Prostate gland (tissue), 2 donors: ENCODE data around the gene MLF1. TPM values are rescaled to one million over a fixed set of nuclear protein-coding genes. Genes with fewer than 3 reads are reported as not detected.
"Not testable (repeated sequence)": the region's sequence is repeated elsewhere in the genome, so short reads cannot be mapped to it uniquely, and the experiment has no call there.

Source experiments
- DNase-seq: peaks from one replicate; pipeline ENCODE4 v3.0.0-alpha.2; 2019; ENCODE audit warnings: low spot score
- H3K27ac ChIP-seq, 2 donors: fragments of 200-600 bp; sonication (generic); 2 replicates each; pipeline ENCODE4 v1.5.1; 2017 to 2019
- H3K27me3 ChIP-seq: fragments of 200-600 bp; sonication (generic); replicated peaks from 2 replicates; pipeline ENCODE4 v1.5.1; 2019; ENCODE audit not compliant: insufficient read depth
- H3K36me3 ChIP-seq, 2 donors: fragments of 200-600 bp; sonication (generic); 1 replicate in 1 of 2; 2 replicates in 1 of 2; pipeline versions ENCODE4 v1.5.1 to v1.8.1; 2017 to 2019
- H3K4me1 ChIP-seq: fragments of 200-600 bp; sonication (generic); replicated peaks from 2 replicates; pipeline ENCODE4 v1.5.1; 2019
- H3K4me3 ChIP-seq, 2 donors: fragments of 200-600 bp; sonication (generic); 2 replicates each; pipeline ENCODE4 v1.5.1; 2017 to 2019
- H3K9me3 ChIP-seq: fragments of 200-600 bp; sonication (generic); 2 replicates; pipeline ENCODE4 v1.5.1; 2017
- POLR2A ChIP-seq: fragments of 450-650 bp; IDR thresholded peaks from one replicate; pipeline ENCODE4 v1.6.1; 2016; ENCODE audit warnings: antibody characterized with exemption, mild to moderate bottlenecking
- POLR2AphosphoS5 ChIP-seq: sonication (generic); formaldehyde crosslinking; IDR thresholded peaks from one replicate; pipeline ENCODE4 v1.6.1; 2017; ENCODE audit warnings: antibody characterized with exemption
- WGBS: methylation state at CpG from one replicate; pipeline ENCODE4 v1.1.5; 2018; 5-methylcytosine and 5-hydroxymethylcytosine counted together
- intact Hi-C: fragments of 100-400 bp; cut with DNase I; formaldehyde crosslinking; loops from one replicate; pipeline ENCODE4 v1.14.2; 2022
- total RNA-seq, 2 donors: library from RNA; depleted of rRNA; stranded (reverse); fragments of >200 nt; gene quantifications; one replicate each; pipeline ENCODE4 v1.1.0, GENCODE V29; 2016
- TF ChIP-seq, protein P1 (sequence below), 4 experiments: fragments of 200-600 bp in 2 of 4; fragments of 450-650 bp in 2 of 4; sonication (generic) in 2 of 4; IDR thresholded peaks; 1 replicate in 3 of 4; 2 replicates in 1 of 4; pipeline ENCODE4 v1.5.1; 2016 to 2019; ENCODE audit warnings: antibody characterized with exemption in 4 of 4, mild to moderate bottlenecking in 2 of 4, moderate library complexity in 2 of 4

The MLF1 gene
- total RNA-seq, 2 donors from 2014 or later, result 7.1 to 65.0 TPM

- H3K27me3 ChIP-seq, result no peaks in the 10 kb centered on the region
- H3K4me3 ChIP-seq, result no peak overlapping the region
- DNase-seq, result no peak
- no peak overlapping the region for H3K27ac ChIP-seq
- intact Hi-C loops, result no loop called here
- no peaks in the 10 kb centered on the region for H3K4me1 ChIP-seq
- no peak for TF ChIP-seq POLR2A
- TF ChIP-seq, protein P1, sequence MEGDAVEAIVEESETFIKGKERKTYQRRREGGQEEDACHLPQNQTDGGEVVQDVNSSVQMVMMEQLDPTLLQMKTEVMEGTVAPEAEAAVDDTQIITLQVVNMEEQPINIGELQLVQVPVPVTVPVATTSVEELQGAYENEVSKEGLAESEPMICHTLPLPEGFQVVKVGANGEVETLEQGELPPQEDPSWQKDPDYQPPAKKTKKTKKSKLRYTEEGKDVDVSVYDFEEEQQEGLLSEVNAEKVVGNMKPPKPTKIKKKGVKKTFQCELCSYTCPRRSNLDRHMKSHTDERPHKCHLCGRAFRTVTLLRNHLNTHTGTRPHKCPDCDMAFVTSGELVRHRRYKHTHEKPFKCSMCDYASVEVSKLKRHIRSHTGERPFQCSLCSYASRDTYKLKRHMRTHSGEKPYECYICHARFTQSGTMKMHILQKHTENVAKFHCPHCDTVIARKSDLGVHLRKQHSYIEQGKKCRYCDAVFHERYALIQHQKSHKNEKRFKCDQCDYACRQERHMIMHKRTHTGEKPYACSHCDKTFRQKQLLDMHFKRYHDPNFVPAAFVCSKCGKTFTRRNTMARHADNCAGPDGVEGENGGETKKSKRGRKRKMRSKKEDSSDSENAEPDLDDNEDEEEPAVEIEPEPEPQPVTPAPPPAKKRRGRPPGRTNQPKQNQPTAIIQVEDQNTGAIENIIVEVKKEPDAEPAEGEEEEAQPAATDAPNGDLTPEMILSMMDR (IDR thresholded peaks at IDR 0.05), result peak in 2 of 4 experiments; percentile 26 to 33
- H3K36me3 ChIP-seq, result no peaks in the 10 kb centered on the region
- H3K9me3 ChIP-seq, result no peaks in the 10 kb centered on the region
These were observed 38.8 kb upstream of the MLF1 start for GRCh38 chr3:158532099-158532734.

DNA sequence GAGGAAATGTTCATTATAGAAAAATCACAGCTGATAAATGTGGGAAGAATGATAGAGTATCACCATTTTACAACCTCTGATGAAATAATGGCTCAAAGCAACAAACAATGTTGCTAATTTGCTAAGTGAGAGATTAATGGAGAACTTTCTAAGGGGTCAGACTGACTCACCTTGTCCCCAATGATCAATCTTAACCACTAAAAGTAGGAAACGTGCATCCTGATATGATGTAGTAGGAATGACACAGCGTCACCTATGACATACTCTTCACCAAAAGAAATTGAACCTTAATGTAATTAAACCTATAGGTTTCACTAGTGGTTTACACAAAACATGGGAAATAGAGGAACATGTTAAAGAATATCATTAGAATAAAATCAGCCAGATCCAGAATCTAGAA is 35.1 kb upstream of the MLF1 start:
- H3K27me3 ChIP-seq, result no peaks in the 10 kb centered on the region
- no peaks in the 10 kb centered on the region for H3K4me1 ChIP-seq
- intact Hi-C loops, result no loop called here
- DNase-seq, result no peak
- H3K36me3 ChIP-seq, result no peaks in the 10 kb centered on the region
- WGBS, result 83% methylated on average over 2 of the region's 2 CpGs
- H3K27ac ChIP-seq, result no peak overlapping the region
- no peaks in the 10 kb centered on the region for H3K9me3 ChIP-seq
- no peak overlapping the region for H3K4me3 ChIP-seq
- TF ChIP-seq POLR2A (no peak), POLR2AphosphoS5 (no peak)
- TF ChIP-seq, protein P1 (IDR thresholded peaks at IDR 0.05), result no peak

DNA sequence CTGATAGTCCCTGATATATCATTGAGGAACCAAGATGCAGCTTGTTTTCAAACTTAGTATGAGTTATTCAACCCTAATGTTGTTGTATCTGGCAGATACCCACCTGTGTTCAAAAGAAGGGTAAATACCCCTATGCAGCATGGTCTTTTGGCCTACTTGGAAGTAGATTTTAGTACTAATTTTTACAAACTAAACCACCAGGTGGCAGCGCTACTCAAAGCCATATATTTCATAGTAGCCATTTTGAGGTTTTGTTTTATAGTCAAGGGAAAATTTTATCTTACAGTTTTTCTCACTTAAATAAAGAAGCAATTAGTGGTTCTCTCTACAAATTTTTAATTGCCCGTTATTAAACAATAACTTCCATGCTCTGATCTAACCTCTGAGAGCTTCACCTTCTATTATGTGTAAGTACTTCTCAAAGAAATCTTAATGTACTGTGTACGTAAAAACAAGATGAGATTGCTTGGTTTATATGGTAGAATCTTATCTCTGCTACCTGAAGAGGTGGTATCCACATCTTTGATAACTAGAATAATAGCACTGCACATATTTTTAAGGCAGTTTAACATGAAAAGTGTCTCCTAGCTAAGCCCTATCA is 31.5 kb upstream of the MLF1 start:
- intact Hi-C loops, result no loop called here
- no peaks in the 10 kb centered on the region for H3K36me3 ChIP-seq
- WGBS, result 75% methylated on average over 3 of the region's 3 CpGs
- H3K27me3 ChIP-seq, result no peaks in the 10 kb centered on the region
- peak; percentile 5 for DNase-seq
- no peaks in the 10 kb centered on the region for H3K4me1 ChIP-seq
- TF ChIP-seq, protein P1 (IDR thresholded peaks at IDR 0.05), result peak in 3 of 4 experiments; percentile 10 to 55 (median 28)
- TF ChIP-seq POLR2AphosphoS5, result no peak
- no peak overlapping the region for H3K27ac ChIP-seq
- no peaks in the 10 kb centered on the region for H3K9me3 ChIP-seq
- no peak overlapping the region for H3K4me3 ChIP-seq

DNA sequence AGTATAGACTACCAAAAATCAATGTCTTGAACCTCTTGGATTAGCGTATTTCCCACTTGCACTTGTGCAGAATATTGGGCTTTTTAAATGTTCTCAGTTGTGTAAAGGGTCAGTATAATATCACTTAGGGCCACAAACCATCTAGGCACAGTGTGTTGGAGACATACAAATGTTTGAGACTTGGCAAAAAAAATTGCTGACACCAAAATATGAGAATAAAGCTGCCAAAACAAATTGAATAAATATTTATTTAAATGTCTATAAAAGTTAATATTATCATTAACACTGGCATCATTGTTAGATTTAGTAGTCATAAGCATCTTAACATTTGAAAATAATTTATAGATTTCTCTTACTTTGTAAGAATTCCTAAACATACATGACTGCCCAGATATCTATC is 30.9 kb upstream of the MLF1 start:
- no peak overlapping the region for H3K4me3 ChIP-seq
- TF ChIP-seq, protein P1 (IDR thresholded peaks at IDR 0.05), result no peak
- TF ChIP-seq POLR2A (no peak), POLR2AphosphoS5 (no peak)
- no peak for DNase-seq
- WGBS, result 97% methylated on average over 1 of the region's 1 CpG
- no peaks in the 10 kb centered on the region for H3K36me3 ChIP-seq
- H3K9me3 ChIP-seq, result no peaks in the 10 kb centered on the region
- H3K27ac ChIP-seq, result no peak overlapping the region
- H3K4me1 ChIP-seq, result no peaks in the 10 kb centered on the region
- intact Hi-C loops, result no loop called here
- no peaks in the 10 kb centered on the region for H3K27me3 ChIP-seq

- Histone ChIP-seq H3K27ac (no peak overlapping the region), H3K4me1 (no peaks in the 10 kb centered on the region), H3K36me3 (no peaks in the 10 kb centered on the region), H3K9me3 (no peaks in the 10 kb centered on the region), H3K27me3 (no peaks in the 10 kb centered on the region), H3K4me3 (no peak overlapping the region)
- DNase-seq, result no peak
- intact Hi-C loops, result no loop called here
- no peak for TF ChIP-seq POLR2A
- WGBS, result 58% methylated on average over 4 of the region's 4 CpGs
These were observed 22.3 kb upstream of the MLF1 start for GRCh38 chr3:158548691-158549090.

GRCh38 chr3:158549938-158550337 is 21.1 kb upstream of the MLF1 start:
- H3K4me3 ChIP-seq, H3K36me3 ChIP-seq, H3K9me3 ChIP-seq, H3K27me3 ChIP-seq, intact Hi-C loops, DNase-seq, H3K27ac ChIP-seq, H3K4me1 ChIP-seq: not testable (repeated sequence)
- 97% methylated on average over 9 of the region's 9 CpGs for WGBS
